Kidney epithelial cell (primary cell): ENCODE results near the gene CNBD2. TPM values are rescaled to one million over a fixed set of nuclear protein-coding genes. Genes with fewer than 3 reads are reported as not detected.
"Not testable (repeated sequence)": the region's sequence is repeated elsewhere in the genome, so short reads cannot be mapped to it uniquely, and the experiment has no call there.

Experiments used
- DNase-seq: peaks from one replicate; pipeline ENCODE4 v3.0.0-alpha.2; 2010; ENCODE audit warnings: low read depth
- H3K27me3 ChIP-seq: 2 replicates; pipeline ENCODE4 v1.6.0; 2011; ENCODE audit warnings: low read length; ENCODE audit not compliant: control insufficient read depth, insufficient read depth
- H3K36me3 ChIP-seq: 2 replicates; pipeline ENCODE4 v1.5.1; 2011; ENCODE audit warnings: low read length; ENCODE audit not compliant: control insufficient read depth, insufficient read depth
- H3K4me3 ChIP-seq: 2 replicates; pipeline ENCODE4 v1.5.1; 2011; ENCODE audit warnings: low read depth, mild to moderate bottlenecking, control low read depth, low read length
- CTCF ChIP-seq: IDR thresholded peaks from 2 replicates; pipeline ENCODE4 v1.5.1; 2011; ENCODE audit warnings: mild to moderate bottlenecking, moderate library complexity, low read length, control low read depth, inconsistent platforms; ENCODE audit not compliant: insufficient read depth, poor library complexity, severe bottlenecking
- total RNA-seq: library from RNA; depleted of rRNA; stranded (reverse); fragments of >200 nt; gene quantifications from 2 replicates; pipeline ENCODE4 v1.2.3, GENCODE V29; 2015

The CNBD2 gene
- total RNA-seq, 1 donor from 2014 or later: 5.6 TPM

- Histone ChIP-seq H3K36me3 (no peaks in the 10 kb centered on the region), H3K4me3 (peak overlapping the region; percentile 90), H3K27me3 (no peaks in the 10 kb centered on the region)
- DNase-seq: no peak
- no peak for TF ChIP-seq CTCF
Observed at GRCh38 chr20:35953387-35954199, 14.8 kb upstream of the CNBD2 start.

- DNase-seq: peak; percentile 90
- Histone ChIP-seq H3K27me3 (no peaks in the 10 kb centered on the region), H3K36me3 (no peaks in the 10 kb centered on the region), H3K4me3 (peak within 1 kb of the TSS; percentile 90)
- peak; percentile 95 for TF ChIP-seq CTCF
Observed at GRCh38 chr20:35954200-35954906, 14.0 kb upstream of the CNBD2 start, which contains the start of gene SCAND1. Gene SCAND1 (minus strand): TSS chr20:35954502. CDS start chr20:35954284, 218 bp downstream.

GRCh38 chr20:35954907-35955251 lies 13.5 kb upstream of the CNBD2 start:
- Histone ChIP-seq H3K27me3 (no peaks in the 10 kb centered on the region), H3K4me3 (peak overlapping the region; percentile 90), H3K36me3 (no peaks in the 10 kb centered on the region)
- no peak for DNase-seq
- TF ChIP-seq CTCF: no peak

- TF ChIP-seq CTCF: no peak
- DNase-seq: no peak
- Histone ChIP-seq H3K36me3 (no peaks in the 10 kb centered on the region), H3K4me3 (no peak overlapping the region), H3K27me3 (no peaks in the 10 kb centered on the region)
Observed at GRCh38 chr20:35956616-35957015, 11.8 kb upstream of the CNBD2 start.

- H3K36me3 ChIP-seq, H3K4me3 ChIP-seq, DNase-seq, H3K27me3 ChIP-seq: not testable (repeated sequence)
Observed at GRCh38 chr20:35959291-35959690, 9.1 kb upstream of the CNBD2 start.

GRCh38 chr20:35963878-35964277 lies 4.5 kb upstream of the CNBD2 start:
- H3K36me3 ChIP-seq: no peaks in the 10 kb centered on the region
- H3K27me3 ChIP-seq: peaks cover 4% of the 10 kb centered on the region
- no peak for TF ChIP-seq CTCF
- no peak overlapping the region for H3K4me3 ChIP-seq
- DNase-seq: no peak
